Neural progenitor cell (in vitro differentiated cells): Measurements from ENCODE around the gene PRDM7. TPM values are rescaled to one million over a fixed set of nuclear protein-coding genes. Genes with fewer than 3 reads are reported as not detected.

ENCODE experiments used
- DNase-seq: peaks from one replicate; pipeline ENCODE4 v3.0.0-alpha.2; 2016; ENCODE audit warnings: low spot score
- H2AFZ ChIP-seq: fragments of 200-600 bp; sonication (generic); replicated peaks from 2 replicates; pipeline ENCODE4 v1.6.1; 2016; ENCODE audit warnings: antibody characterized with exemption
- H3F3A ChIP-seq: fragments of 200-600 bp; sonication (generic); 2 replicates; pipeline ENCODE4 v1.6.1; 2016; ENCODE audit warnings: antibody characterized with exemption, low read depth
- H3K27ac ChIP-seq: fragments of 200-600 bp; sonication (generic); 2 replicates; pipeline ENCODE4 v1.5.1; 2016; ENCODE audit warnings: mild to moderate bottlenecking
- H3K27me3 ChIP-seq: fragments of 200-600 bp; sonication (generic); 2 replicates; pipeline ENCODE4 v1.6.1; 2016; ENCODE audit warnings: mild to moderate bottlenecking, moderate library complexity
- H3K36me3 ChIP-seq: fragments of 200-600 bp; sonication (generic); 2 replicates; pipeline ENCODE4 v1.5.1; 2016
- H3K4me1 ChIP-seq: fragments of 200-600 bp; sonication (generic); 2 replicates; pipeline ENCODE4 v1.6.1; 2016; ENCODE audit warnings: mixed run types
- H3K4me2 ChIP-seq: fragments of 200-600 bp; sonication (generic); 2 replicates; pipeline ENCODE4 v1.6.1; 2016
- H3K4me3 ChIP-seq: fragments of 200-600 bp; sonication (generic); 2 replicates; pipeline ENCODE4 v1.5.1; 2016
- H3K79me2 ChIP-seq: fragments of 200-600 bp; sonication (generic); 2 replicates; pipeline ENCODE4 v1.6.1; 2016; ENCODE audit warnings: low read depth
- H3K9ac ChIP-seq: fragments of 200-600 bp; sonication (generic); 2 replicates; pipeline ENCODE4 v1.6.1; 2016
- H3K9me3 ChIP-seq: fragments of 200-600 bp; sonication (generic); 2 replicates; pipeline ENCODE4 v1.5.1; 2016; ENCODE audit warnings: low read depth
- H4K20me1 ChIP-seq: fragments of 200-600 bp; sonication (generic); 2 replicates; pipeline ENCODE4 v1.6.1; 2016; ENCODE audit warnings: low read depth
- H3K27ac Mint-ChIP-seq: 3 replicates; pipeline ENCODE4 v1.8.0; 2021; ENCODE audit warnings: mixed read lengths
- H3K27me3 Mint-ChIP-seq: 2 replicates; pipeline ENCODE4 v1.8.0; 2022; ENCODE audit warnings: low read depth, mild to moderate bottlenecking, inconsistent platforms, moderate library complexity, mixed read lengths; ENCODE audit not compliant: insufficient read depth
- H3K36me3 Mint-ChIP-seq: 3 replicates; pipeline ENCODE4 v1.8.0; 2021; ENCODE audit warnings: mixed read lengths
- H3K4me1 Mint-ChIP-seq: 3 replicates; pipeline ENCODE4 v1.8.0; 2021; ENCODE audit warnings: mixed read lengths
- H3K4me3 Mint-ChIP-seq: 3 replicates; pipeline ENCODE4 v1.8.0; 2021; ENCODE audit warnings: mild to moderate bottlenecking, moderate library complexity, mixed read lengths
- H3K9me3 Mint-ChIP-seq: 3 replicates; pipeline ENCODE4 v1.8.0; 2020; ENCODE audit warnings: mixed read lengths
- EZH2 ChIP-seq: fragments of 200-600 bp; sonication (generic); IDR thresholded peaks from 2 replicates; pipeline ENCODE4 v1.6.1; 2017; ENCODE audit warnings: antibody characterized with exemption, mild to moderate bottlenecking, moderate library complexity
- EZH2phosphoT487 ChIP-seq: fragments of 200-600 bp; sonication (generic); IDR thresholded peaks from 2 replicates; pipeline ENCODE4 v1.6.1; 2017; ENCODE audit warnings: antibody characterized with exemption
- total RNA-seq: library from RNA; depleted of rRNA; stranded (reverse); fragments of >200 nt; gene quantifications from 2 replicates; pipeline ENCODE4 v1.2.3, GENCODE V29; 2015; ENCODE audit warnings: low replicate concordance
- TF ChIP-seq, protein P1 (sequence below): fragments of 200-600 bp; sonication (generic); IDR thresholded peaks from 2 replicates; pipeline ENCODE4 v1.5.1; 2017; ENCODE audit warnings: antibody characterized with exemption, mild to moderate bottlenecking

Gene PRDM7
- total RNA-seq, 1 donor from 2014 or later, result not detected

DNA sequence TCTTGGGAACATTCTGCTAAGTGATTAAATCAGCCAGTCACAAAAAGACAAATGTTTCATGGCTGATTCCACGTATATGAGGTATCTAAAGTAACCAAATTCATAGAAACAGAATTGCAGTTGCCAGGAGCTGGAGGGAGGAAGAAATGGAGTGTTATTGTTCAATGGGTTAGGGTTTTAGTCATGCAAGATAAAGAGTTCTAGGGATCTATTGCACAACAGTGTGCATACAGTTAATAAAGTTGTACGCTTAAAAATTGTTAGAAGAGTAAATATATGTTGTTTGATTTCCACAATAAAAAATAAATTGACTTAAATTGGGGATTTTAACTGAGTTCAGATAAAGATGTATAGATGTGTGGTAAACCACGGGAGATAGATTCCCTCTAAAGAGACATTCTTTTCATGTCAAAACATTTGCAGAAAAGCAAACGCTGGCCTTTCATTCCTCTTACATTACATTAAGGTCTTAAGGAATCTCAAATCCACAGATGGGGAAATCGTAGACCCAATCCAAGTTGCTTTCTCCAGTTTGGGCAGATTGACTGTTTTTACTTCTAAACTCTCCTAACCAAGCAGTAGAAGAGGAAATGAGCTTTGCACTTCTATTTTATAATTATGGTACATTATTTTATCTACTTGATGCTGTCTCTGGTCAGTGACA is 4.6 kb downstream of the PRDM7 start:
- H3K27ac Mint-ChIP-seq, result no peak overlapping the region
- H3K9me3 ChIP-seq, result no peaks in the 10 kb centered on the region
- H3K27ac ChIP-seq, result no peak overlapping the region
- H3K27me3 ChIP-seq, result peaks cover 29% of the 10 kb centered on the region
- no peaks in the 10 kb centered on the region for H3K79me2 ChIP-seq
- H2AFZ ChIP-seq, result no peak overlapping the region
- H3K4me2 ChIP-seq, result no peak overlapping the region
- H3K4me1 Mint-ChIP-seq, result peaks cover 6% of the 10 kb centered on the region
- no peaks in the 10 kb centered on the region for H3K4me1 ChIP-seq
- no peaks in the 10 kb centered on the region for H3F3A ChIP-seq
- H3K9me3 Mint-ChIP-seq, result peaks cover 19% of the 10 kb centered on the region
- peaks cover 25% of the 10 kb centered on the region for H3K27me3 Mint-ChIP-seq
- H3K9ac ChIP-seq, result no peak overlapping the region
- H3K36me3 ChIP-seq, result no peaks in the 10 kb centered on the region
- H4K20me1 ChIP-seq, result no peaks in the 10 kb centered on the region
- TF ChIP-seq, protein P1, sequence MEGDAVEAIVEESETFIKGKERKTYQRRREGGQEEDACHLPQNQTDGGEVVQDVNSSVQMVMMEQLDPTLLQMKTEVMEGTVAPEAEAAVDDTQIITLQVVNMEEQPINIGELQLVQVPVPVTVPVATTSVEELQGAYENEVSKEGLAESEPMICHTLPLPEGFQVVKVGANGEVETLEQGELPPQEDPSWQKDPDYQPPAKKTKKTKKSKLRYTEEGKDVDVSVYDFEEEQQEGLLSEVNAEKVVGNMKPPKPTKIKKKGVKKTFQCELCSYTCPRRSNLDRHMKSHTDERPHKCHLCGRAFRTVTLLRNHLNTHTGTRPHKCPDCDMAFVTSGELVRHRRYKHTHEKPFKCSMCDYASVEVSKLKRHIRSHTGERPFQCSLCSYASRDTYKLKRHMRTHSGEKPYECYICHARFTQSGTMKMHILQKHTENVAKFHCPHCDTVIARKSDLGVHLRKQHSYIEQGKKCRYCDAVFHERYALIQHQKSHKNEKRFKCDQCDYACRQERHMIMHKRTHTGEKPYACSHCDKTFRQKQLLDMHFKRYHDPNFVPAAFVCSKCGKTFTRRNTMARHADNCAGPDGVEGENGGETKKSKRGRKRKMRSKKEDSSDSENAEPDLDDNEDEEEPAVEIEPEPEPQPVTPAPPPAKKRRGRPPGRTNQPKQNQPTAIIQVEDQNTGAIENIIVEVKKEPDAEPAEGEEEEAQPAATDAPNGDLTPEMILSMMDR, result no peak
- no peak for TF ChIP-seq EZH2
- DNase-seq, result no peak
- H3K4me3 ChIP-seq, result no peak overlapping the region
- H3K4me3 Mint-ChIP-seq, result no peak overlapping the region
- H3K36me3 Mint-ChIP-seq, result no peaks in the 10 kb centered on the region

DNA sequence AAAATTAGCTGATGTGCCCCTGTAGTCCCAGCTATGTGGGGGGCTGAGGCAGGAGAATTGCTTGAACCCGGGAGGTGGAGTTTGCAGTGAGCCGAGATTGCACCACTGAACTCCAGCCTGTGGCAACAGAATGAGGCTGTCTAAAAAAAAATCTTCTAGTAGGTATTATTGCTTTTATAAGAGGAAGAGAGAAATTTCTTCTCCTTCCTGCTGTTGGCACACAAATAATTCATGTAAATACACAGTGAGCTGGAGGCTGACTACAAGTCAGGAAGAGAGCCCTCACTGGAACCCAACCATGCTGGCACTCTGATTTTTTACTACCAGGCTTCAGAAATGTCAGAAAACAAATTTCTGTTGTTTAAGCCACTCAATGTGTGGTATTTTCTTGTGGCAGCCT is 6.7 kb downstream of the PRDM7 start:
- H3K27me3 ChIP-seq, result peaks cover 12% of the 10 kb centered on the region
- no peak for DNase-seq
- H3K36me3 ChIP-seq, result no peaks in the 10 kb centered on the region
- Mint-ChIP-seq H3K9me3 (peaks cover 13% of the 10 kb centered on the region), H3K4me1 (no peaks in the 10 kb centered on the region), H3K36me3 (no peaks in the 10 kb centered on the region), H3K27ac (no peak overlapping the region), H3K27me3 (peaks cover 17% of the 10 kb centered on the region), H3K4me3 (no peak overlapping the region)
- H3K4me2 ChIP-seq, result no peak overlapping the region
- H4K20me1 ChIP-seq, result no peaks in the 10 kb centered on the region
- no peaks in the 10 kb centered on the region for H3K4me1 ChIP-seq
- H3K9me3 ChIP-seq, result no peaks in the 10 kb centered on the region
- no peak overlapping the region for H3K9ac ChIP-seq
- TF ChIP-seq EZH2phosphoT487 (no peak), EZH2 (no peak)
- TF ChIP-seq, protein P1, result no peak
- H3K4me3 ChIP-seq, result no peak overlapping the region
- no peaks in the 10 kb centered on the region for H3F3A ChIP-seq
- H3K27ac ChIP-seq, result no peak overlapping the region
- no peak overlapping the region for H2AFZ ChIP-seq
- no peaks in the 10 kb centered on the region for H3K79me2 ChIP-seq

DNA sequence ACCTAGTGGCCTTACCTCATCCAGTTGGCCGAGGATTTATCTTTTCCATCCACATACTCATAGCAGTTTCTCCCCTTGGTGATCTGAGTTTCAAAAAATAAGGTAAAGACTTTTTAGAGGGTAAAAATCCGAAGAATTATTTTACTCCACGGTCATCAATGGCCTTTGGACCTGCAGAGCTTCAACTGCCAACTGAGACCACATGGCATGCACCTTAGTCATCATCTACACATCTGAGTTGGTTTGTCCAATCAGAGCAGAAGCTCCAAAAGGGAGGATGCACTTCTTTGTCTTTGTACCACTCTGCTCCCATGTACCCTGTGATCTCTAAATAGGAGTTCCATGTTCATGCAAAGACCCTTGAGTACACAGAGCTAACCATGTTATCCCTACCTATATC is 15.7 kb downstream of the PRDM7 start:
- H3K27me3 ChIP-seq, result peaks cover 3% of the 10 kb centered on the region
- peaks cover 11% of the 10 kb centered on the region for H3K27me3 Mint-ChIP-seq

More for the DNA sequence above, 15.7 kb downstream of the PRDM7 start:
- no peaks in the 10 kb centered on the region for H3K4me1 Mint-ChIP-seq
- Histone ChIP-seq H4K20me1 (no peaks in the 10 kb centered on the region), H3F3A (no peaks in the 10 kb centered on the region), H3K27ac (no peak overlapping the region), H3K9me3 (no peaks in the 10 kb centered on the region), H3K4me3 (no peak overlapping the region), H2AFZ (no peak overlapping the region), H3K9ac (no peak overlapping the region), H3K36me3 (no peaks in the 10 kb centered on the region), H3K4me1 (no peaks in the 10 kb centered on the region), H3K79me2 (no peaks in the 10 kb centered on the region), H3K4me2 (no peak overlapping the region)
- peaks cover 10% of the 10 kb centered on the region for H3K9me3 Mint-ChIP-seq
- no peak overlapping the region for H3K27ac Mint-ChIP-seq
- no peak for TF ChIP-seq EZH2
- TF ChIP-seq EZH2phosphoT487, result no peak
- TF ChIP-seq, protein P1, result no peak
- H3K4me3 Mint-ChIP-seq, result no peak overlapping the region
- H3K36me3 Mint-ChIP-seq, result no peaks in the 10 kb centered on the region
- DNase-seq, result no peak
